ENCODE results near the gene MYRF.

Gene MYRF

DNA sequence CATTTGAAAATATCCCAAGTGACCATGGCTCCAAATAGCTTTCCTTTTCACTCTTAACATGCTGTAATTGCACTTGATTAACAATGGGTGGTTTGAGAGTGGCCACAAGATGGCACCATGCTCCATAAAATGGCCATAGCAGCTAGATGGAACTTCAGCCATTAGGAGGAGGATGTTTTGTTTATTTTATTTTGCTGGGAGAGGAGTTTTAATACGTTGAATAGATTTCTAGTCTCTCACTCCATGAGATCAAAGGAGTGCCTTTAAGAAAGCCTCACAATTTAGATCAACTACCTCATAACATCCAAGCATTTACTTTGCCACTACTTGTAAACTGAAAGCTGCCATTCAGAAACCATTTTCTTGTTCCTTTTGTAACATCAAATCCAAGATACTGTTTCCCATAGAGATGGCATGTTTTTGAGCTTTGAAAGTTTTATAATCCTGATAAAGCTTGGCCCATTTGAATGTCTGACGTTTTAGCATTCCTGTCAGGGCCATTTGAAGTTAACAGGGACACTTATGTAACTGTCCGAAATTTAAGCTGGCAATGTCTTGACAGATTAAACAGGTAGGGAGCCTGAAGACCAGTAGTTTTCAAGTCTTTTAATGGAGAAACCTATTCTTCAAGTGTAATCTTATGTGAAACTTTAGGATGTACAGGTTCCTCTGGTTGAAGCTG, 45.0 kb downstream of the MYRF start:
- Histone ChIP-seq H3K9ac (ENCODE audit: insufficient read length) (no peak overlapping the region), H3K36me3 (ENCODE audit: insufficient read depth, low read length) (peaks cover 76% of the 10 kb centered on the region), H3K27ac (peak overlapping the region; percentile 38), H3K4me3 (no peak overlapping the region), H3K9me3 (ENCODE audit: low read depth, low read length) (no peaks in the 10 kb centered on the region)
- peak; percentile 62 for DNase-seq (ENCODE audit: low read depth, low spot score)
- TF ChIP-seq POLR2AphosphoS5 (IDR thresholded peaks at IDR 0.05; ENCODE audit: borderline replicate concordance, low read depth, low read length) (peak; percentile 60), FOXP2 (optimal IDR thresholded peaks at IDR 0.05; ENCODE audit: control extremely low read depth, extremely low read length, insufficient read depth) (no peak)

DNA sequence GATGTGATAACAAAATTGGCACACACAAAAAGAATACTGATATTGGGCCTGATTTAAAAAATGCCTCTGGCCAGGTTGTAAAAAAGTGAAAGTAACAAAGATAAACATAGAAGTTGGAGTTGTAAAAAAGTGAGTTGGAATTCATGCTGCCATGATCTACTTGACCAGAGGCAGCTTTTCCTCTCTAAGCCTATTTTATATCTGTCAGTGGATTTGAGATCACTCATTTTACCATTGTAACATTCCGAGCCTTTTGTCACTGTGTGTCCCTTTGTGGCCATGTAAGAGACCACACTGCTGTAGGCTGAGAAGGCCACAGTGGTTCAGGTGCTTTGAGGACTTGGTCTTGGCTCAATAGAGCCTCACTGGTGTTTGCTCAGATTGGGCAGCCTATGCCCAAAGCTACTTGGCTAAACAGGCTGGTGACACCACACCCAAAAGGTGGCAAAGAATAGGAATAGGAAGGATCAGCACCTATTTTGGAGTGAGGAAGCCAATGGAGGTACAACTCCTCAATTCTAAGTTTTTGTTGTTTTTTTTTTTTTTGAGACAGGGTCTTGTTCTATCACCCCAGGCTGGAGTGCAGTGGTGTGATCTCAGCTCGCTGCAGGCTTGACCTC, 47.3 kb downstream of the MYRF start:
- Histone ChIP-seq H3K9me3 (ENCODE audit: low read depth, low read length) (no peaks in the 10 kb centered on the region), H3K27ac (peak overlapping the region; percentile 79), H3K9ac (ENCODE audit: insufficient read length) (no peak overlapping the region), H3K4me3 (no peak overlapping the region), H3K36me3 (ENCODE audit: insufficient read depth, low read length) (peaks cover 95% of the 10 kb centered on the region)
- no peak for DNase-seq (ENCODE audit: low read depth, low spot score)
- peak; percentile 21; the same call in 1 of the 2 replicates for TF ChIP-seq POLR2AphosphoS5 (IDR thresholded peaks at IDR 0.05; ENCODE audit: borderline replicate concordance, low read depth, low read length)
- TF ChIP-seq EZH2 (IDR thresholded peaks at IDR 0.05): no peak
- TF ChIP-seq FOXP2 (optimal IDR thresholded peaks at IDR 0.05; ENCODE audit: control extremely low read depth, extremely low read length, insufficient read depth): no peak

DNA sequence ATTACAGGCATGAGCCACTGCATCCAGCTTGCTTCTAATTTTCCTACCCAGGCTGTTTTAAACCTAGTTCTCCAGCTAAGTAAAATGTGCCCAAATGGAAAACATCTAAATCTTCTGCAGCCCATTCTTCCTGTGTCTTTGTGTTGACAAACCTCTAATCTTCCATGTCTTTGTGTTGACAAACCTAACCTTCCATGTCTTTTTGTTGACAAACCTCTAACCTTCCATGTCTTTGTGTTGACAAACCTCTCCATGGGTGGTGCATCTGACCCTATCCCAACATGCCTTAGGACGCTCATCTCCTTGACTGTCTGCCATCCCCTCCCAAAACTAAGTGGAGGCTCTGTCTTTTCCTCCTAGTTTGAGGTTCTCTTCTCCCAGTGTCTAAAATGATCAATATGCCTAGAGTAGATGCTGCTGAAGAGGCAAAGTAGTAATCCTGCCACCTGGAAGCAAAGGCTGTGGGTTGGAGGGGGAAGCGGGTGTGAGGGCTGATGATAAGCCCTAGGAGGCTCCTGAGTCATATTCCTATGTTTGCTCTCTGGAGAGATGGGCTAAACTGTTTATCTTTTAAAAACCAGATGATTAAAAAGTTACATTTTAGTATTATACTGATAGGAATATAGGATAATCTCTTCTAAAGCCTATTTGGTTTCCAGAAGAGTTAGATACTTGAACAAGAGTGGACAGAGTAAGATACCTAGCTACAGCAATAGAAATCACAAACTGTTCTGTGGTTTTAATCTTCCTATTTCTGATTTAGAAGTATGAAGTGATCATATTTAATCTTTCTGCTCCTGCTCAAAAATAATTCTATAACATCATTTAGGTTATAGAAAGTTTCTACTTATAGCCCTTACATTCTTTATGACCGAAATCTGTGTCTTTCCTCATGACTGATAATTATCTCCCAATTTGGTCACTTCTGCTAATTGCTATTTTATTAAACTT, 48.2 kb downstream of the MYRF start:
- Histone ChIP-seq H3K27ac (peak overlapping the region; percentile 79), H3K4me3 (no peak overlapping the region), H3K9ac (ENCODE audit: insufficient read length) (no peak overlapping the region), H3K9me3 (ENCODE audit: low read depth, low read length) (no peaks in the 10 kb centered on the region), H3K36me3 (ENCODE audit: insufficient read depth, low read length) (peaks cover 95% of the 10 kb centered on the region)
- DNase-seq (ENCODE audit: low read depth, low spot score): no peak
- TF ChIP-seq FOXP2 (optimal IDR thresholded peaks at IDR 0.05; ENCODE audit: control extremely low read depth, extremely low read length, insufficient read depth) (no peak), EZH2 (IDR thresholded peaks at IDR 0.05) (no peak), POLR2AphosphoS5 (IDR thresholded peaks at IDR 0.05; ENCODE audit: borderline replicate concordance, low read depth, low read length) (no peak; the same call in 1 of the 2 replicates)

DNA sequence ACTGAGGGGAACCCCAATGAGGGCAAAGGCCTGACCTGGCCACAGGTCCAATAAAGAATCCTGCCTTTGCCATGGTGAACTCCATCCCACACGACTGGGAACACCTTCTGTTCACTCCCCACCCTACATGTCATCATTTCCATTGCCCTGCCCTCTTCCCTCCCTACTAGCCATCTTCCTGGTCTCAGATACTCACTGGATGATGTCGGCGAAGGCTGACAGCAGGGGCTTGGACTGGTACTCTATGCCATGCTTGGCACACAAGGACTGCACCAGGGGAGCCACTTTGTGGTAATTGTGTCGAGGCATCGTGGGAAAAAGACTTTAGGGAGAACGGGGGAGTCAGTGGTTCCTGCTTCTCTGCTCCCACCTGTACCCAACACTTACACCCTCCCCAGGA, 50.2 kb downstream of the MYRF start:
- peak overlapping the region; percentile 58; the same call in 1 of the 2 replicates for H3K27ac ChIP-seq
- no peaks in the 10 kb centered on the region for H3K9me3 ChIP-seq (ENCODE audit: low read depth, low read length)
- DNase-seq (ENCODE audit: low read depth, low spot score): no peak
- H3K36me3 ChIP-seq (ENCODE audit: insufficient read depth, low read length): peaks cover 92% of the 10 kb centered on the region
- no peak overlapping the region for H3K4me3 ChIP-seq
- no peak overlapping the region for H3K9ac ChIP-seq (ENCODE audit: insufficient read length)
- TF ChIP-seq POLR2AphosphoS5 (IDR thresholded peaks at IDR 0.05; ENCODE audit: borderline replicate concordance, low read depth, low read length) (peak; percentile 12; the same call in 1 of the 2 replicates), FOXP2 (optimal IDR thresholded peaks at IDR 0.05; ENCODE audit: control extremely low read depth, extremely low read length, insufficient read depth) (no peak)

DNA sequence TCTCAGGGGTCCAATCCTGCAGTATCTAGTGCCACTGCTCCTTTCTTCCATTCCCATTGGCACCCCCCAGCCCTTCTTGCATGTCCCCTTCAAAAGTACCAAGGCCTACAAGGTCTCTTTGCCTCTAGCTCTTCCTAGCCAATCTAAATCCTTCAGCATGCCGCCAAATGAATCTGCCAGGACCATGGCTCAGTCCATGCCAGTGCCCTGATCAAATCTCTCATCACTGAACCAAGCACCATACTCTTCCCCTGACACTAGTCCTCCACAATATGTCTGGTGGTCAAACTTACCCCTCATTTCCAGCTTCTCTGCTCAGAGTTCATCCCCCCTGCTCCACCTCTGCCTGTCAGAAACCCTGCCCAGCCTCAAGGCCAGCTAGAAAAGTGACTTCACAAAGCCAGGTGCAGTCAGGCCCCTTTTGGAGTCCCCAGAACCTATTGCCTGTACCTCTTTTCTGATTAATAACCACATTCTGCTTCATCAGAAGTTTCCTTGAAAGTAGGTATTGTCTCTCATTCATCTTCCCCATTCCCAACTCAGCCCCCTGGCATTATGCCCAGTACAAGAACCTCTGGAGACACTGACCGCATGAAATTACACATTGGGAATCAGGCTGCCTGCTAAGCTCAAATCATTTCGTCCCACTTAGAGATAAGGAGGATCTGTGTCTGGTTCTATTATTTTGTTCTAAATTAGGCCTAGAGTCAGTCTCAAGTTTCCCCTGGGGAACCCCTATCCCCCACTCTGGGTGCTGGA, 51.6 kb downstream of the MYRF start:
- Histone ChIP-seq H3K36me3 (ENCODE audit: insufficient read depth, low read length) (peaks cover 96% of the 10 kb centered on the region), H3K27ac (no peak overlapping the region; the same call in 1 of the 2 replicates), H3K9me3 (ENCODE audit: low read depth, low read length) (no peaks in the 10 kb centered on the region), H3K9ac (ENCODE audit: insufficient read length) (no peak overlapping the region), H3K4me3 (no peak overlapping the region)
- DNase-seq (ENCODE audit: low read depth, low spot score): no peak
- TF ChIP-seq FOXP2 (optimal IDR thresholded peaks at IDR 0.05; ENCODE audit: control extremely low read depth, extremely low read length, insufficient read depth) (no peak), EZH2 (IDR thresholded peaks at IDR 0.05) (no peak), POLR2AphosphoS5 (IDR thresholded peaks at IDR 0.05; ENCODE audit: borderline replicate concordance, low read depth, low read length) (no peak; the same call in 1 of the 2 replicates)

DNA sequence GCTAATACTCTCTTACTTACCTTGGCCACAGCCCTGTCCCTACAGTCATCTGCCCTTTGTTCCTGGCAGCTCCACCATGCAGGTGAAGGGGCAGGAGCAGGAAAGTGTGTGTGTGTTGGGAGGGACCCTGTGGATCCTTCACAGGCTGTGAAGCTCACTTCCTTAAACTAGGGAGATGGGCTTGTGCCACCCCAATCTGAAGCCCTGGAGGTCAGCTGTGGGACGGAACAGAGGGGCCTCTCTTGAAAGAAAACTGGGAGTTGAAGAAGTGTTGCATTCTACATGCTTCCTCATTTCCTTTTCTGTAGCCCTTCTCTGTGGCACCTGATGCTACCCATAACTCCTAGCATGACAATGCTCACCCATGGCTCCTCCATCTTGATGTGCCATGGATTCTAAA, 52.7 kb downstream of the MYRF start:
- H3K27ac ChIP-seq: no peak overlapping the region

DNA sequence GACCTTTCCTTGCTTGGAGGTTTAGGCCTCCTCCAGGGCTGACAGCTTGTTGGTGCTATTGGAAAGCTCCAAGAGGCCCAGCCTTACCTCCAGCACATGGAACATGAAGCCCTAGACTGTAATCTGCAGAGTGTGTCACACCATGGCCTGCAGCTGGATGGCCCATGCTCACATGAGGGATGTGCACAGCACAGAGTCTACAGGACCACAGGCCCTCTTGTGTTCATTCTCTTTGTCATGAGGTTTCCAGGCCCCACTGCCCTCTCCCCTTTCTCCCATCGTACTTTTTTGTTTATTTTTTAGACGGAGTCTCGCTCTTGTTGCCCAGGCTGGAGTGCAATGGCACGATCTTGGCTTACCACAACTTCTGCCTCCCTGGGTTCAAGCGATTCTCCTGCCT, 54.3 kb downstream of the MYRF start:
- no peak overlapping the region for H3K4me3 ChIP-seq
- H3K9ac ChIP-seq (ENCODE audit: insufficient read length): no peak overlapping the region
- no peak for DNase-seq (ENCODE audit: low read depth, low spot score)
- 0 out of 2 replicates have a peak overlapping the region, but pooled peaks have one; percentile 4 for H3K27ac ChIP-seq
- H3K9me3 ChIP-seq (ENCODE audit: low read depth, low read length): no peaks in the 10 kb centered on the region
- peaks cover 96% of the 10 kb centered on the region for H3K36me3 ChIP-seq (ENCODE audit: insufficient read depth, low read length)
- TF ChIP-seq EZH2 (IDR thresholded peaks at IDR 0.05) (no peak), POLR2AphosphoS5 (IDR thresholded peaks at IDR 0.05; ENCODE audit: borderline replicate concordance, low read depth, low read length) (no peak), FOXP2 (optimal IDR thresholded peaks at IDR 0.05; ENCODE audit: control extremely low read depth, extremely low read length, insufficient read depth) (no peak)

More for the DNA sequence above, 52.7 kb downstream of the MYRF start:
- H3K9ac ChIP-seq (ENCODE audit: insufficient read length): no peak overlapping the region
- H3K9me3 ChIP-seq (ENCODE audit: low read depth, low read length): no peaks in the 10 kb centered on the region
- no peak overlapping the region for H3K4me3 ChIP-seq
- H3K36me3 ChIP-seq (ENCODE audit: insufficient read depth, low read length): peaks cover 96% of the 10 kb centered on the region
- TF ChIP-seq FOXP2 (optimal IDR thresholded peaks at IDR 0.05; ENCODE audit: control extremely low read depth, extremely low read length, insufficient read depth): no peak
- no peak for DNase-seq (ENCODE audit: low read depth, low spot score)

Measured in SK-N-MC (cell line).